ENCODE results near the gene NAA30. TPM values are rescaled to one million over a fixed set of nuclear protein-coding genes. Genes with fewer than 3 reads are reported as not detected.

The NAA30 gene
- polyA plus RNA-seq, 3 donors, result 2.6 to 5.5 (median 2.9) TPM

- H3K4me1 ChIP-seq (ENCODE audit: control insufficient read depth in 1 of 2, insufficient read depth in 2 of 2, low read length in 2 of 2), result no peaks in the 10 kb centered on the region
- H3K9me3 ChIP-seq (replicated peaks in 1 of 2; ENCODE audit: control insufficient read depth in 1 of 2, insufficient read depth in 1 of 2, low read length in 2 of 2), result no peaks in the 10 kb centered on the region
- no peak overlapping the region for H3K4me3 ChIP-seq (replicated peaks in 1 of 3; ENCODE audit: low read depth in 2 of 3, low read length in 3 of 3)
- intact Hi-C loops (cut with micrococcal nuclease), result no loop called here
- no peak overlapping the region for H2AFZ ChIP-seq (ENCODE audit: insufficient read depth, low read depth, low read length, poor library complexity, severe bottlenecking)
- H3K79me2 ChIP-seq (ENCODE audit: insufficient read depth, low read length), result no peaks in the 10 kb centered on the region
- H3K27me3 ChIP-seq (ENCODE audit: control insufficient read depth in 2 of 2, insufficient read depth in 2 of 2, low read length in 2 of 2), result no peaks in the 10 kb centered on the region
- no peak for DNase-seq
- H3K4me3 Mint-ChIP-seq, result no peak overlapping the region
- no peak overlapping the region for H3K27ac ChIP-seq (ENCODE audit: low read depth in 1 of 2, low read length in 2 of 2)
- WGBS (ENCODE audit: insufficient coverage), result no CpG with 5 or more reads among the region's 2 CpGs
- no peaks in the 10 kb centered on the region for H3K9me3 Mint-ChIP-seq
- H3K4me1 Mint-ChIP-seq, result no peaks in the 10 kb centered on the region
- peak overlapping the region in 1 of 7 donors; percentile 4 for H3K27ac Mint-ChIP-seq
- no peaks in the 10 kb centered on the region for H3K27me3 Mint-ChIP-seq (ENCODE audit: low read depth in 3 of 3)
- TF ChIP-seq CTCF (IDR thresholded peaks at IDR 0.05), result no peak
- peaks cover 21 to 59% of the 10 kb centered on the region in 2 donors for H3K36me3 ChIP-seq (replicated peaks in 1 of 2; ENCODE audit: control insufficient read depth in 1 of 2, insufficient read depth in 2 of 2, low read length in 2 of 2)
- H3K36me3 Mint-ChIP-seq, result peaks cover 56 to 58% of the 10 kb centered on the region in 2 donors
- H4K20me1 ChIP-seq (ENCODE audit: insufficient read depth, low read length), result no peaks in the 10 kb centered on the region
- H3K4me2 ChIP-seq (replicated peaks; ENCODE audit: extremely low read depth, low read length, poor library complexity, severe bottlenecking), result no peak overlapping the region
- H3K9ac ChIP-seq (ENCODE audit: insufficient read depth, low read length, poor library complexity, severe bottlenecking), result no peak overlapping the region
Observed at GRCh38 chr14:57408037-57408436, 17.7 kb downstream of the NAA30 start.

GRCh38 chr14:57408634-57409033 lies 18.2 kb downstream of the NAA30 start:
- Mint-ChIP-seq H3K4me3 (no peak overlapping the region), H3K9me3 (no peaks in the 10 kb centered on the region), H3K4me1 (no peaks in the 10 kb centered on the region), H3K36me3 (peaks cover 52 to 54% of the 10 kb centered on the region in 2 donors), H3K27ac (no peak overlapping the region), H3K27me3 (ENCODE audit: low read depth in 3 of 3) (no peaks in the 10 kb centered on the region)
- no peak overlapping the region for H3K4me2 ChIP-seq (replicated peaks; ENCODE audit: extremely low read depth, low read length, poor library complexity, severe bottlenecking)
- no peak overlapping the region for H3K9ac ChIP-seq (ENCODE audit: insufficient read depth, low read length, poor library complexity, severe bottlenecking)
- no peak for TF ChIP-seq CTCF (IDR thresholded peaks at IDR 0.05)
- H3K4me3 ChIP-seq (replicated peaks in 1 of 3; ENCODE audit: low read depth in 2 of 3, low read length in 3 of 3), result no peak overlapping the region
- no peaks in the 10 kb centered on the region for H3K27me3 ChIP-seq (ENCODE audit: control insufficient read depth in 2 of 2, insufficient read depth in 2 of 2, low read length in 2 of 2)
- H3K27ac ChIP-seq (ENCODE audit: low read depth in 1 of 2, low read length in 2 of 2), result no peak overlapping the region
- H3K4me1 ChIP-seq (ENCODE audit: control insufficient read depth in 1 of 2, insufficient read depth in 2 of 2, low read length in 2 of 2), result no peaks in the 10 kb centered on the region
- H2AFZ ChIP-seq (ENCODE audit: insufficient read depth, low read depth, low read length, poor library complexity, severe bottlenecking), result no peak overlapping the region
- peaks cover 21 to 53% of the 10 kb centered on the region in 2 donors for H3K36me3 ChIP-seq (replicated peaks in 1 of 2; ENCODE audit: control insufficient read depth in 1 of 2, insufficient read depth in 2 of 2, low read length in 2 of 2)
- intact Hi-C loops (cut with micrococcal nuclease), result no loop called here
- no peaks in the 10 kb centered on the region for H4K20me1 ChIP-seq (ENCODE audit: insufficient read depth, low read length)
- DNase-seq, result no peak
- no CpG with 5 or more reads among the region's 1 CpG for WGBS (ENCODE audit: insufficient coverage)
- no peaks in the 10 kb centered on the region for H3K79me2 ChIP-seq (ENCODE audit: insufficient read depth, low read length)
- no peaks in the 10 kb centered on the region for H3K9me3 ChIP-seq (replicated peaks in 1 of 2; ENCODE audit: control insufficient read depth in 1 of 2, insufficient read depth in 1 of 2, low read length in 2 of 2)

Data from CD14-positive monocyte (primary cell).